Neural cell (in vitro differentiated cells): ENCODE data around the gene MAD1L1. TPM values are rescaled to one million over a fixed set of nuclear protein-coding genes. Genes with fewer than 3 reads are reported as not detected.

Source experiments
- H2AFZ ChIP-seq: fragments of 200-600, 300-800 bp; sonication (generic), shearing (Covaris generic); 2 replicates; pipeline ENCODE4 v1.6.0; 2014; ENCODE audit warnings: low read depth, mild to moderate bottlenecking, antibody characterized with exemption, low read length, moderate library complexity
- H3F3A ChIP-seq: fragments of 200-600 bp; shearing (Covaris generic); 2 replicates; pipeline ENCODE4 v1.6.1; 2016; ENCODE audit warnings: mild to moderate bottlenecking, moderate library complexity, mixed read lengths, antibody characterized with exemption, low read length; ENCODE audit not compliant: insufficient read depth, poor library complexity, severe bottlenecking
- H3K27ac ChIP-seq: fragments of 200-600, 300-800 bp; sonication (generic), shearing (Covaris generic); 2 replicates; pipeline ENCODE4 v1.5.1; 2014; ENCODE audit warnings: mild to moderate bottlenecking, low read length, moderate library complexity
- H3K27me3 ChIP-seq: fragments of 300-800, 200-600 bp; sonication (generic), shearing (Covaris generic); 2 replicates; pipeline ENCODE4 v1.6.0; 2014; ENCODE audit warnings: mild to moderate bottlenecking, low read depth, low read length, moderate library complexity; ENCODE audit not compliant: insufficient read depth
- H3K36me3 ChIP-seq: fragments of 300-800, 200-600 bp; sonication (generic), shearing (Covaris generic); 2 replicates; pipeline ENCODE4 v1.5.1; 2014; ENCODE audit warnings: mild to moderate bottlenecking, antibody characterized with exemption, low read length, moderate library complexity; ENCODE audit not compliant: insufficient read depth
- H3K4me2 ChIP-seq: fragments of 300-800, 200-600 bp; sonication (generic), shearing (Covaris generic); 2 replicates; pipeline ENCODE4 v1.6.0; 2014; ENCODE audit warnings: mild to moderate bottlenecking, low read length
- H3K4me3 ChIP-seq: fragments of 300-800, 200-600 bp; sonication (generic), shearing (Covaris generic); 2 replicates; pipeline ENCODE4 v1.5.1; 2014; ENCODE audit warnings: mild to moderate bottlenecking, low read length, moderate library complexity
- H3K79me2 ChIP-seq: fragments of 200-600 bp; shearing (Covaris generic); replicated peaks from 2 replicates; pipeline ENCODE4 v1.6.0; 2014; ENCODE audit warnings: mild to moderate bottlenecking, low read length, moderate library complexity; ENCODE audit not compliant: insufficient read depth
- H3K9ac ChIP-seq: fragments of 300-800, 200-600 bp; sonication (generic), shearing (Covaris generic); 2 replicates; pipeline ENCODE4 v1.6.1; 2016; ENCODE audit warnings: mild to moderate bottlenecking, low read length, mixed read lengths
- H3K9me2 ChIP-seq: fragments of 200-600 bp; shearing (Covaris generic); 2 replicates; pipeline ENCODE4 v1.6.1; 2016; ENCODE audit warnings: mild to moderate bottlenecking, low read length, mixed read lengths; ENCODE audit not compliant: insufficient read depth
- H3K9me3 ChIP-seq: fragments of 200-600, 300-800 bp; sonication (generic), shearing (Covaris generic); 2 replicates; pipeline ENCODE4 v1.6.1; 2016; ENCODE audit warnings: mild to moderate bottlenecking, mixed run types, low read length, moderate library complexity, mixed read lengths
- H4K20me1 ChIP-seq: fragments of 200-600 bp; shearing (Covaris generic); 2 replicates; pipeline ENCODE4 v1.6.1; 2016; ENCODE audit warnings: mild to moderate bottlenecking, mixed run types; ENCODE audit not compliant: insufficient read depth
- CTCF ChIP-seq: fragments of 450-650 bp; IDR thresholded peaks from 2 replicates; pipeline ENCODE4 v1.5.1; 2014; ENCODE audit warnings: antibody characterized with exemption, mild to moderate bottlenecking, moderate library complexity; ENCODE audit not compliant: poor library complexity, severe bottlenecking
- EP300 ChIP-seq: fragments of 450-650 bp; conservative IDR thresholded peaks from 2 replicates; pipeline ENCODE4 v1.6.1; 2014; ENCODE audit warnings: antibody characterized with exemption, mild to moderate bottlenecking, moderate library complexity; ENCODE audit not compliant: poor library complexity, severe bottlenecking
- EZH2 ChIP-seq: fragments of 200-600, 300-800 bp; shearing (Covaris generic), sonication (generic); IDR thresholded peaks from 2 replicates; pipeline ENCODE4 v1.6.1; 2014; ENCODE audit warnings: antibody characterized with exemption, low read length, borderline replicate concordance, mild to moderate bottlenecking; ENCODE audit not compliant: insufficient read depth, poor library complexity, severe bottlenecking
- MXI1 ChIP-seq: fragments of 450-650 bp; conservative IDR thresholded peaks from 2 replicates; pipeline ENCODE4 v1.6.1; 2014; ENCODE audit warnings: antibody characterized with exemption, mild to moderate bottlenecking; ENCODE audit not compliant: poor library complexity, severe bottlenecking
- POLR2AphosphoS5 ChIP-seq: IDR thresholded peaks from 2 replicates; pipeline ENCODE4 v1.6.1; 2012
- RAD21 ChIP-seq: fragments of 450-650 bp; conservative IDR thresholded peaks from 2 replicates; pipeline ENCODE4 v1.6.1; 2014; ENCODE audit warnings: antibody characterized with exemption, mild to moderate bottlenecking, moderate library complexity
- REST ChIP-seq: IDR thresholded peaks from 2 replicates; pipeline ENCODE4 v1.6.1; 2012; ENCODE audit warnings: borderline replicate concordance
- SMC3 ChIP-seq: fragments of 450-650 bp; conservative IDR thresholded peaks from 2 replicates; pipeline ENCODE4 v1.6.1; 2014; ENCODE audit warnings: antibody characterized with exemption, mild to moderate bottlenecking, moderate library complexity; ENCODE audit not compliant: poor library complexity
- TAF1 ChIP-seq: IDR thresholded peaks from 2 replicates; pipeline ENCODE4 v1.6.1; 2012; ENCODE audit warnings: low read depth
- polyA plus RNA-seq: library from polyadenylated mRNA; depleted of rRNA; stranded (reverse); fragments of >200 nt; gene quantifications from 2 replicates; pipeline ENCODE4 v1.2.3, GENCODE V29; 2014

Gene MAD1L1
- polyA plus RNA-seq, 1 donor from 2014 or later = 31.4 TPM

- H2AFZ ChIP-seq = no peak overlapping the region
- no peak overlapping the region for H3K4me2 ChIP-seq
- H4K20me1 ChIP-seq = no peaks in the 10 kb centered on the region
- H3K4me3 ChIP-seq = no peak overlapping the region
- H3K9me2 ChIP-seq = no peaks in the 10 kb centered on the region
- H3K9me3 ChIP-seq = no peaks in the 10 kb centered on the region
- H3K9ac ChIP-seq = no peak overlapping the region
- H3K36me3 ChIP-seq = no peaks in the 10 kb centered on the region
- no peaks in the 10 kb centered on the region for H3F3A ChIP-seq
- H3K27me3 ChIP-seq = no peaks in the 10 kb centered on the region
- TF ChIP-seq MXI1 = no peak
- no peak for TF ChIP-seq CTCF
- no peak for TF ChIP-seq EP300
- no peak overlapping the region for H3K27ac ChIP-seq
- H3K79me2 ChIP-seq = no peaks in the 10 kb centered on the region
Measured at GRCh38 chr7:2108071-2108455, 124.7 kb downstream of the MAD1L1 start.

GRCh38 chr7:2107386-2108070 lies 125.2 kb downstream of the MAD1L1 start:
- Histone ChIP-seq H3K9ac (no peak overlapping the region), H3K9me3 (no peaks in the 10 kb centered on the region), H2AFZ (no peak overlapping the region), H3K27ac (no peak overlapping the region), H3F3A (no peaks in the 10 kb centered on the region), H3K36me3 (no peaks in the 10 kb centered on the region), H3K4me2 (no peak overlapping the region), H3K4me3 (no peak overlapping the region), H3K27me3 (no peaks in the 10 kb centered on the region), H4K20me1 (no peaks in the 10 kb centered on the region), H3K9me2 (no peaks in the 10 kb centered on the region), H3K79me2 (no peaks in the 10 kb centered on the region)
- TF ChIP-seq MXI1 (no peak), TAF1 (no peak), RAD21 (no peak), POLR2AphosphoS5 (no peak), EP300 (no peak), REST (no peak)

- Histone ChIP-seq H3K9me3 (no peaks in the 10 kb centered on the region), H3K36me3 (no peaks in the 10 kb centered on the region), H3K9me2 (no peaks in the 10 kb centered on the region), H2AFZ (no peak overlapping the region), H3K27ac (no peak overlapping the region), H3K79me2 (no peaks in the 10 kb centered on the region), H3K4me3 (no peak overlapping the region), H3K9ac (no peak overlapping the region), H3K4me2 (no peak overlapping the region), H3F3A (no peaks in the 10 kb centered on the region), H3K27me3 (no peaks in the 10 kb centered on the region), H4K20me1 (no peaks in the 10 kb centered on the region)
- no peak for TF ChIP-seq POLR2AphosphoS5
- no peak for TF ChIP-seq EZH2
- no peak for TF ChIP-seq TAF1
- TF ChIP-seq MXI1 = no peak
- no peak for TF ChIP-seq SMC3
- TF ChIP-seq CTCF = no peak
- TF ChIP-seq REST = no peak
- no peak for TF ChIP-seq RAD21
- no peak for TF ChIP-seq EP300
Measured at GRCh38 chr7:2106924-2107323, 125.8 kb downstream of the MAD1L1 start.
